SU-DHL-6 (cell line): ENCODE results near the gene TEKT1.

Experiments used
- CTCF ChIP-seq: fragments of 200-600 bp; sonication (generic); IDR thresholded peaks from one replicate; pipeline ENCODE4 v1.5.1; 2017; ENCODE audit warnings: antibody characterized with exemption, mild to moderate bottlenecking, low read length, moderate library complexity; ENCODE audit not compliant: insufficient read depth, poor library complexity, severe bottlenecking
- EZH2phosphoT487 ChIP-seq: fragments of 200-600 bp; sonication (generic), shearing (Covaris generic); conservative IDR thresholded peaks from 2 replicates; pipeline ENCODE4 v1.6.1; 2018; ENCODE audit warnings: mild to moderate bottlenecking, antibody characterized with exemption, low read length, moderate library complexity, mixed read lengths

GRCh38 chr17:6797718-6798351 lies 33.7 kb downstream of the TEKT1 start:
- TF ChIP-seq CTCF: no peak
- no peak for TF ChIP-seq EZH2phosphoT487
